GM12873 (cell line): Measurements from ENCODE around the gene STXBP3.

Source experiments
- TF ChIP-seq, protein P1 (sequence below): IDR thresholded peaks from 2 replicates; pipeline ENCODE4 v1.5.1; 2012; ENCODE audit warnings: low read depth, mild to moderate bottlenecking, moderate library complexity, low read length, control low read depth; ENCODE audit not compliant: insufficient read depth; ENCODE audit errors: missing control alignments

Gene STXBP3

DNA sequence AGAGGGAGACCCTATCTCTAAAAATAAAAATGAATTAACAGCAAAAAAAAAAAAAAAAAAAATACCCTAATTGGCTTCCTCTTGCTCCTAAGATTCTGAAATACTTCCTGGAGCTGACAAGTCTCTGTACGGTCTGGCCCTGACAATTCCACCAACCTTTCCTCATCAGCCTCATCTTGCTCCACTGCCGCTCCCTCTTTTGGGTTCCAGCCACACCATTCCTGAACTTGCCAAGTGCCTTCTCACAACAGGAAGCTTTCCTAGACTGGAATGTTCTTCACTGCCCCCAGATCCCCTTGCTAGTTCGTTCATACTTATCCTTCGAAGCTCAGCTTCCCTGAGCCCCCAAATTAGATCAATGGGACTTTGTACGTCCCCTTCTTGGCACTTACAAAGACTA lies 73.4 kb downstream of the STXBP3 start:
- TF ChIP-seq, protein P1, sequence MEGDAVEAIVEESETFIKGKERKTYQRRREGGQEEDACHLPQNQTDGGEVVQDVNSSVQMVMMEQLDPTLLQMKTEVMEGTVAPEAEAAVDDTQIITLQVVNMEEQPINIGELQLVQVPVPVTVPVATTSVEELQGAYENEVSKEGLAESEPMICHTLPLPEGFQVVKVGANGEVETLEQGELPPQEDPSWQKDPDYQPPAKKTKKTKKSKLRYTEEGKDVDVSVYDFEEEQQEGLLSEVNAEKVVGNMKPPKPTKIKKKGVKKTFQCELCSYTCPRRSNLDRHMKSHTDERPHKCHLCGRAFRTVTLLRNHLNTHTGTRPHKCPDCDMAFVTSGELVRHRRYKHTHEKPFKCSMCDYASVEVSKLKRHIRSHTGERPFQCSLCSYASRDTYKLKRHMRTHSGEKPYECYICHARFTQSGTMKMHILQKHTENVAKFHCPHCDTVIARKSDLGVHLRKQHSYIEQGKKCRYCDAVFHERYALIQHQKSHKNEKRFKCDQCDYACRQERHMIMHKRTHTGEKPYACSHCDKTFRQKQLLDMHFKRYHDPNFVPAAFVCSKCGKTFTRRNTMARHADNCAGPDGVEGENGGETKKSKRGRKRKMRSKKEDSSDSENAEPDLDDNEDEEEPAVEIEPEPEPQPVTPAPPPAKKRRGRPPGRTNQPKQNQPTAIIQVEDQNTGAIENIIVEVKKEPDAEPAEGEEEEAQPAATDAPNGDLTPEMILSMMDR: no peak

DNA sequence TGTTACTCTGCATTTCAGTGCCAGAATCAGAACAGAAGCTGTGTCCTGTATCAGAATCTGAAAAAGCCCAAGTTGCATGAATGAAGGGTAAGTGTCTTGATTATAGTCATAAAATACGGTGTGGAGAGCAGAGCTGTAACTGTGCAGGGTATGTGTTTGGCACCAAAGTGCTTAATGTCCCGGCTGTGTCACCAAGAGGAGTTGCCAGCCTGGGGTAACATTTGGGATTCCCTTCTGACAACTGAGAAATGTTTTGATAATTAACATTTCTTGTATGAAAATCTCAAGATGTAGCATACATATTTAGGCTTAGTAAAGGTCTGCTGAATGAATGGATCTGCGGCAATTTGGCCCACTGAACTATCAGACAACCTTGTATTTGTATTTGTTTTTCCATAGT lies 77.2 kb downstream of the STXBP3 start:
- TF ChIP-seq, protein P1: no peak

DNA sequence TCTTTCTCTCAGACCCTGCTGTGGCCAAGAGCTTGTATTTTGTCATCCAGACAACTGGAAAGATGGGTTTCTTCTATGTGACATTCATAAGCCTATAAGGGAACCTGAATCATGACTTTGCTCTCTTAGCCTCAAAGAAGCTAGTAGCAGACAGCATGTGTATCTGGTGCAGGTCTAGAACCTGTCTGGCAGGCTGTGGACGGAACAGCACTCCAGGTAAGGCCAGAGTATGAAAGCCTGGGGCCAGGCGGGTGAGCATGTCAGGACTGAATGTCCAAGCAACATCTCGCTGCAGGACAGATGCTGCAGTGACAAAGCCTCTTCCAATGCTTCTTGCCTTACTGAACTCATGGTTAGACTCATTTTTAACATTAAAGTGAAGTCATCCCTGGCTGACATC lies 77.6 kb downstream of the STXBP3 start:
- TF ChIP-seq, protein P1: no peak

DNA sequence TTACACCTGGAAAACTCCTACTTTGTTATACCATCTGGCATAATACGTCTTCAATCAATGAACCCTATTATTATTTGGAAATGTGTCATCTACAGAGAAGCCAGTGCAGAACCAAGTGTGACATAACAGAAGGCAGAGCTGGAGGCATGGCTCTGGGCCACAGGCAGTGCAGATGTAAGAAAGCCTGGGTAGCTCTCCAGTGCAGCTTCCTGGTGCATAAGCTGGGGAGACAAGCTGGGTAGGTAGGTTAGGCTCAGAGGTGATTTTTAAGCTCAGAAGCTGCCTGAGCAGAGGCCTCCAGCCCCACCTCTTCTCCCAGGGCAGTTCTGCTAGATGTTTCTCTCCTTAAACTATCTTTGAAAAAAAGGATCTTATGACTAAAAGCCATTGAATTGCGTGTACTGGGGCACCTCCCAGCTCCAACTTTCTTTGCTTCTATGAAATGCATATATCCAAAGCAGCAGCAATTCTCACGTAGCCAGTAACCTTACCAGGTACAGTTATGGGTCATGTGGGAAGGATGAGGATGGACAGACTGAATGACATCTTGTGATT lies 79.7 kb downstream of the STXBP3 start:
- TF ChIP-seq, protein P1: no peak

DNA sequence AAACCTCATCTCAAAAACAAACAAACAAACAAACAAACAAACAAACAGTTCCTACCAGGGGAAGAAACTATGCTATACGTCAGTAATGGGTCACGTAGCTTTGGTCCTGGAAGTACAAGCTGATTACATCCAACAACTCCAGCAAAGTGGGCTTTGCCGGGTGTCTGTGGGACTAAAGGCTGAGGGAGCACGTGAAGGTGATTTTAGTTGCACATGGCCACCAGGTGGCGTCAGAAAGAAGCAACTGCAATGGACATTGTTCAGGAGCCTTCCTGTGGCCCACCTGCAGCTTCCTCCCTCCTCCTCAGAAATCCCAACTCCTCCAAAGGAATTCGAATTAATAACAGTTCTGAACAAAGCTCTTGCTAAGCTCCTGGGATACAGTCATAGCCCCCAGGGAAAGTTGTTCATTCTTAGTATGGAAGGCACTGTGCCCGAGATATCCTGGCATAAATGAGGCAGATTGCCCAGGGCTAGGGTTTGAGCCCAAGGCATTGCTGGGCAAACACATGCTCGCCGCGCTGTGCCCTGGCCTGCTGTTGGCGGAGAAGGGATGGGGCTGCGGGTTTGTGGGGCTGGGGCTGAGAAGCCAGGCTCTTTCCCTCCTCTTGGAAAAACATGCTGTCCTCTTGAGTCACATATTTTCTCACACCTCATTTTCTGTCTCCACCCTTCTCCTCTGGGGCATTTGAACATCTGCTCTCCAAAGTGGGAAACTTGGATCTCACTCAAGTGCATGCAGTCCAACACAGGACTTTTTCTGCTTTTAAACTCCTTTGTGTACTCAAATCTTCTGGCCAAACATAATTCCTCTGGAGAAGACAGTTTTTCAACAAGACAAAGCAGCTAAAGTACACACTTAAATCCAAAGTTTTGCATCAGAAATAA lies 81.8 kb downstream of the STXBP3 start:
- TF ChIP-seq, protein P1: peak; percentile 86

DNA sequence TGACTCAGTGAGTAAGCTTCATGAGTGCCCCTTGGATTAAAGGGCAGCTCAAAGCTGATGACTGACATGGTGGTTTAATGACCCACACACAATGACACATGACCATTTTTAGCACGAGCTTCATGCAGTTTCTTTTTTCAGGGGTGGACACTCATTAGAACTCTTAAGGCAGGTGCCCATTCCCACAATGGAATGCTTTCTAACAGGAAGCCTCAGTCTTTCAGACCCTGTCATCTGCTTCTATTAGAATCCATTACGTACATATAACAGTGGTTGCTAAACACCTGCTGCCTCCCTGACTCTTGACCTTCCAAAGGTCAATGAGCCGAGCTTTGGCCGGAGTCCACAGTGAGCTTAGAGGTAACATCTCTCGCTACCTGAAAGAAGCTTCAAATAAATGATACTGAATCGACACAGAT lies 83.0 kb downstream of the STXBP3 start:
- TF ChIP-seq, protein P1: no peak

DNA sequence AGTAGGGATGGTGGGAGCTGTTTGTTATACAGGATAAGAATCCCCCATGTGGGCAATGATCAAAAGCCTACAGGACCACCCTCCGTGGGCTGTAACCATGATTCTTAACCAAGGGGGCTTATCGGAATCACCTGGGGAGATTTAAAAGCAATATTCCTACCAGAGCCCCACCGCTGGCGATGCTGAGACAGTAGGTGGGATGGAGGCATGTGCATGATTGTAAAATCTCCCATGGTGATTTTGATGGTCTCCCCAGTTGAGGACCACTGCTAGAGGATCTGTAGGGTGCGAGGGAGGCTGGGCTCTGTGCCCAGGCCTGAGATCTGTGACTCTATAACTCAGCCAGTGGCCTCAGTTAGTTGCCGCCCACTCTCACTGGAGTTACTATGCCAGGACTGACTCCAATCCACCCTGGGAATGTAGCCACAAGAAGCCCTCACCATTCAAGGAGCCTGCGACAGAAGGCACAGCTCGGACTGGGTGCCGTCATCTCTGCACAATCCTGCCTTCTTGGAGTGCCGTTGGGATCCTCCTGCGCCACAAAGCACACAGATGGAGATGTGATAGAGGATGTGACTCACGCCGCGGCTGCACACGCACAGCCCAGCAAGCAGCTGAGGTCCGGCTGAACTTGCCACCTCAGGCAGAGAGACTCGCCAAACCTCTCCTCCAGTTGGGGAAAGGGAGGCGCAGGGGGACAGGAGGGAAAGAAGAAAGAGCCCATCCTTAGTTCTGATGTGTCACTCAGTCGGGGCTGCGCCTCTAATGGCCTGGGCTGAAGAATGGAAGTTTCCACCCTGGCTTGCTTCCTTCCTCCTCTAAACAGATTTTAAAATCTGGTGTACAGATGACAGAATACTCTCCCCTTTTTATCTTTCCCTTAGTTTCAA lies 83.9 kb downstream of the STXBP3 start:
- TF ChIP-seq, protein P1: no peak
